GM12878 (cell line): ENCODE measurements around the gene ZFP90. TPM values are rescaled to one million over a fixed set of nuclear protein-coding genes. Genes with fewer than 3 reads are reported as not detected.
A peak's percentile ranks its signal among the peaks of the same experiment; 100 is the strongest.

Experiments used
- BHLHE40 ChIP-seq, 2 experiments: fragments of 450-650 bp in 1 of 2; IDR thresholded peaks; 2 replicates each; pipeline ENCODE4 v1.6.1; 2011 to 2017; ENCODE audit warnings: low read depth in 2 of 2, borderline replicate concordance in 1 of 2, improper control_type of control experiment in 1 of 2, low read length in 1 of 2, mild to moderate bottlenecking in 1 of 2
- CHD1 ChIP-seq: IDR thresholded peaks from 2 replicates; pipeline ENCODE4 v1.6.1; 2012; ENCODE audit warnings: low read depth, low read length, improper control_type of control experiment
- ESRRA ChIP-seq: IDR thresholded peaks from 2 replicates; pipeline ENCODE4 v1.6.1; 2012; ENCODE audit warnings: mild to moderate bottlenecking, low read length, improper control_type of control experiment
- MEF2B ChIP-seq: fragments of 450-650 bp; IDR thresholded peaks from 2 replicates; pipeline ENCODE4 v1.6.1; 2018; ENCODE audit warnings: mild to moderate bottlenecking, moderate library complexity; ENCODE audit not compliant: partially characterized antibody, poor library complexity, severe bottlenecking
- MTA3 ChIP-seq: IDR thresholded peaks from 2 replicates; pipeline ENCODE4 v1.6.1; 2012; ENCODE audit warnings: low read length, inconsistent platforms, borderline replicate concordance
- NFYA ChIP-seq: IDR thresholded peaks from 2 replicates; pipeline ENCODE4 v1.6.1; 2011; ENCODE audit warnings: low read depth, mild to moderate bottlenecking, low read length, improper control_type of control experiment, borderline replicate concordance
- SIN3A ChIP-seq: IDR thresholded peaks from 2 replicates; pipeline ENCODE4 v1.6.1; 2012; ENCODE audit warnings: low read depth, low read length, improper control_type of control experiment
- SREBF1 ChIP-seq: IDR thresholded peaks from 2 replicates; pipeline ENCODE4 v1.6.1; 2012; ENCODE audit warnings: mild to moderate bottlenecking, low read length
- SRF ChIP-seq, 2 experiments: IDR thresholded peaks; 2 replicates each; pipeline ENCODE4 v1.6.1; 2011; ENCODE audit warnings: low read depth in 2 of 2, low read length in 2 of 2, mild to moderate bottlenecking in 1 of 2, moderate library complexity in 1 of 2
- TCF12 ChIP-seq: IDR thresholded peaks from 2 replicates; pipeline ENCODE4 v1.6.1; 2011; ENCODE audit warnings: low read depth, mild to moderate bottlenecking, low read length
- polyA plus RNA-seq, 11 experiments: library from polyadenylated mRNA; depleted of rRNA in 4 of 11; unstranded in 6 of 11; stranded (reverse) in 5 of 11; fragments of >200 nt; fragmentation: Nextera tagmentation in 4 of 11; fragmentation: Illumina TruSeq in 1 of 11; extraction: Ambion mirVana in 4 of 11; extraction: Trizol in 1 of 11; gene quantifications; 1 replicate in 1 of 11; 2 replicates in 10 of 11; pipeline versions ENCODE4 v1.2.1 to v1.2.3, GENCODE V29; 2011 to 2016; ENCODE audit warnings: inconsistent platforms in 2 of 11, missing spikeins in 2 of 11, low read depth in 1 of 11
- total RNA-seq, 4 experiments: library from RNA; depleted of rRNA in 3 of 4; stranded (reverse); fragments of >200 nt in 3 of 4; fragmentation: Illumina TruSeq in 1 of 4; extraction: Trizol in 1 of 4; gene quantifications; 2 replicates each; pipeline versions ENCODE4 v1.2.1 to v1.2.3, GENCODE V29; 2013 to 2021
- TF ChIP-seq, protein P1 (sequence below): fragments of 150-350 bp; IDR thresholded peaks from 2 replicates; pipeline ENCODE4 v1.6.1; 2016; ENCODE audit warnings: low read depth, low read length
- TF ChIP-seq, protein P2 (sequence below): IDR thresholded peaks from 2 replicates; pipeline ENCODE4 v1.6.1; 2011; ENCODE audit warnings: mild to moderate bottlenecking, low read depth, low read length, moderate library complexity; ENCODE audit not compliant: insufficient replicate concordance
- TF ChIP-seq, protein P3 (sequence below): fragments of 450-650 bp; formaldehyde crosslinking; IDR thresholded peaks from 2 replicates; pipeline ENCODE4 v1.4.0; 2020; ENCODE audit warnings: mild to moderate bottlenecking, moderate library complexity
- TF ChIP-seq, protein P4 (sequence below): IDR thresholded peaks from 2 replicates; pipeline ENCODE4 v1.6.1; 2012; ENCODE audit warnings: low read length, inconsistent platforms
- TF ChIP-seq, protein P5 (sequence below): IDR thresholded peaks from 2 replicates; pipeline ENCODE4 v1.6.1; 2011; ENCODE audit warnings: borderline replicate concordance, low read depth, mild to moderate bottlenecking, moderate library complexity, low read length; ENCODE audit not compliant: insufficient read depth, poor library complexity, severe bottlenecking
- TF ChIP-seq, protein P6 (sequence below): fragments of 150-350 bp; IDR thresholded peaks from 2 replicates; pipeline ENCODE4 v1.6.1; 2014; ENCODE audit warnings: mild to moderate bottlenecking, low read depth, low read length

The ZFP90 gene
- total and polyA plus RNA-seq, 10 of the 15 experiments (the other 5 are each of a cell fraction or from before 2014, with no cell fraction given), result 3.3 to 20.0 (median 15.4) TPM

DNA sequence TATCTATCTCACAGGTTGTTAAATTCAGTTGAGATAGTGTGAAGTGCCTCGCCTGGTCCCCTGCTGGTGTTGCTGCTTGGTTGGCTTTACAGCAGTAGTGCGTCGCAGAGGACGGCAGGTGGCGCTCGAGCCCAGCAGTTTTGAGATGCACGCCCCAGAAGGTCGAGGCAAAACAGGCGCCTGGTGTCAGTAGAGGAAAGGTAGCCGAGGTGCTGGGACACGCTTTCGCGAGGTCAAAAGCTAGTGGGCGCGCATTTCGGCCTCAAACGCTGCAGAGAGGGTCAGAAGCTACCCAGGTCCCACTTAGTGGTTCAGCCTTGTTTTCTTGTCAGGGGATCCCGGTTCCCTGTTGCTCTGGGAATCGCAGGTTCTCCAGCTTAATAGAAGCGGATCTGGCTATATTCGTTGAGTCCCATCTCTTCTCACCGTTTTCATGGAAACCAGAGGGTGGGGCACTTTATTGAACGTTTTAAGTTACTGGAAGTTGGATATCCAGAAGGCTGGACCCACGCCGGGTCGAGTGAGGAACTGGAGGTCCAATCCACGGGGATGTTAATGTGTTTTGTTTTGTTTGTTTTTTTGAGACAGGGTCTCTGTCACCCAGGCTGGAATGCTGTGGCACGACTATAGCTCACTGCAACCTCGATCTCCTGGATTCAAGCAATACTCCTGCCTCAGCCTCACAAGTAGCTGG is 10.3 kb upstream of the ZFP90 start (continued):
- peak; percentile 39 to 41; a peak in 2 of 4 replicates for TF ChIP-seq BHLHE40 (IDR thresholded peaks at IDR 0.05; ENCODE audit: borderline replicate concordance in 1 of 2, low read depth in 2 of 2, low read length in 1 of 2)
- TF ChIP-seq TCF12, result no peak
- no peak for TF ChIP-seq SRF (IDR thresholded peaks at IDR 0.05; ENCODE audit: low read depth in 2 of 2, low read length in 2 of 2)
- no peak for TF ChIP-seq MEF2B
- no peak for TF ChIP-seq SIN3A
- TF ChIP-seq CHD1, result no peak
- no peak for TF ChIP-seq MTA3
- TF ChIP-seq, protein P1, sequence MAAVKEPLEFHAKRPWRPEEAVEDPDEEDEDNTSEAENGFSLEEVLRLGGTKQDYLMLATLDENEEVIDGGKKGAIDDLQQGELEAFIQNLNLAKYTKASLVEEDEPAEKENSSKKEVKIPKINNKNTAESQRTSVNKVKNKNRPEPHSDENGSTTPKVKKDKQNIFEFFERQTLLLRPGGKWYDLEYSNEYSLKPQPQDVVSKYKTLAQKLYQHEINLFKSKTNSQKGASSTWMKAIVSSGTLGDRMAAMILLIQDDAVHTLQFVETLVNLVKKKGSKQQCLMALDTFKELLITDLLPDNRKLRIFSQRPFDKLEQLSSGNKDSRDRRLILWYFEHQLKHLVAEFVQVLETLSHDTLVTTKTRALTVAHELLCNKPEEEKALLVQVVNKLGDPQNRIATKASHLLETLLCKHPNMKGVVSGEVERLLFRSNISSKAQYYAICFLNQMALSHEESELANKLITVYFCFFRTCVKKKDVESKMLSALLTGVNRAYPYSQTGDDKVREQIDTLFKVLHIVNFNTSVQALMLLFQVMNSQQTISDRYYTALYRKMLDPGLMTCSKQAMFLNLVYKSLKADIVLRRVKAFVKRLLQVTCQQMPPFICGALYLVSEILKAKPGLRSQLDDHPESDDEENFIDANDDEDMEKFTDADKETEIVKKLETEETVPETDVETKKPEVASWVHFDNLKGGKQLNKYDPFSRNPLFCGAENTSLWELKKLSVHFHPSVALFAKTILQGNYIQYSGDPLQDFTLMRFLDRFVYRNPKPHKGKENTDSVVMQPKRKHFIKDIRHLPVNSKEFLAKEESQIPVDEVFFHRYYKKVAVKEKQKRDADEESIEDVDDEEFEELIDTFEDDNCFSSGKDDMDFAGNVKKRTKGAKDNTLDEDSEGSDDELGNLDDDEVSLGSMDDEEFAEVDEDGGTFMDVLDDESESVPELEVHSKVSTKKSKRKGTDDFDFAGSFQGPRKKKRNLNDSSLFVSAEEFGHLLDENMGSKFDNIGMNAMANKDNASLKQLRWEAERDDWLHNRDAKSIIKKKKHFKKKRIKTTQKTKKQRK, result no peak
- TF ChIP-seq, protein P2, sequence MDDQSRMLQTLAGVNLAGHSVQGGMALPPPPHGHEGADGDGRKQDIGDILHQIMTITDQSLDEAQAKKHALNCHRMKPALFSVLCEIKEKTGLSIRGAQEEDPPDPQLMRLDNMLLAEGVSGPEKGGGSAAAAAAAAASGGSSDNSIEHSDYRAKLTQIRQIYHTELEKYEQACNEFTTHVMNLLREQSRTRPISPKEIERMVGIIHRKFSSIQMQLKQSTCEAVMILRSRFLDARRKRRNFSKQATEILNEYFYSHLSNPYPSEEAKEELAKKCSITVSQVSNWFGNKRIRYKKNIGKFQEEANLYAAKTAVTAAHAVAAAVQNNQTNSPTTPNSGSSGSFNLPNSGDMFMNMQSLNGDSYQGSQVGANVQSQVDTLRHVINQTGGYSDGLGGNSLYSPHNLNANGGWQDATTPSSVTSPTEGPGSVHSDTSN, result no peak
- no peak for TF ChIP-seq SREBF1
- TF ChIP-seq, protein P3, sequence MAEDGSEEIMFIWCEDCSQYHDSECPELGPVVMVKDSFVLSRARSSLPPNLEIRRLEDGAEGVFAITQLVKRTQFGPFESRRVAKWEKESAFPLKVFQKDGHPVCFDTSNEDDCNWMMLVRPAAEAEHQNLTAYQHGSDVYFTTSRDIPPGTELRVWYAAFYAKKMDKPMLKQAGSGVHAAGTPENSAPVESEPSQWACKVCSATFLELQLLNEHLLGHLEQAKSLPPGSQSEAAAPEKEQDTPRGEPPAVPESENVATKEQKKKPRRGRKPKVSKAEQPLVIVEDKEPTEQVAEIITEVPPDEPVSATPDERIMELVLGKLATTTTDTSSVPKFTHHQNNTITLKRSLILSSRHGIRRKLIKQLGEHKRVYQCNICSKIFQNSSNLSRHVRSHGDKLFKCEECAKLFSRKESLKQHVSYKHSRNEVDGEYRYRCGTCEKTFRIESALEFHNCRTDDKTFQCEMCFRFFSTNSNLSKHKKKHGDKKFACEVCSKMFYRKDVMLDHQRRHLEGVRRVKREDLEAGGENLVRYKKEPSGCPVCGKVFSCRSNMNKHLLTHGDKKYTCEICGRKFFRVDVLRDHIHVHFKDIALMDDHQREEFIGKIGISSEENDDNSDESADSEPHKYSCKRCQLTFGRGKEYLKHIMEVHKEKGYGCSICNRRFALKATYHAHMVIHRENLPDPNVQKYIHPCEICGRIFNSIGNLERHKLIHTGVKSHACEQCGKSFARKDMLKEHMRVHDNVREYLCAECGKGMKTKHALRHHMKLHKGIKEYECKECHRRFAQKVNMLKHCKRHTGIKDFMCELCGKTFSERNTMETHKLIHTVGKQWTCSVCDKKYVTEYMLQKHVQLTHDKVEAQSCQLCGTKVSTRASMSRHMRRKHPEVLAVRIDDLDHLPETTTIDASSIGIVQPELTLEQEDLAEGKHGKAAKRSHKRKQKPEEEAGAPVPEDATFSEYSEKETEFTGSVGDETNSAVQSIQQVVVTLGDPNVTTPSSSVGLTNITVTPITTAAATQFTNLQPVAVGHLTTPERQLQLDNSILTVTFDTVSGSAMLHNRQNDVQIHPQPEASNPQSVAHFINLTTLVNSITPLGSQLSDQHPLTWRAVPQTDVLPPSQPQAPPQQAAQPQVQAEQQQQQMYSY (CRISPR knock-in tag), result no peak
- TF ChIP-seq, protein P4, sequence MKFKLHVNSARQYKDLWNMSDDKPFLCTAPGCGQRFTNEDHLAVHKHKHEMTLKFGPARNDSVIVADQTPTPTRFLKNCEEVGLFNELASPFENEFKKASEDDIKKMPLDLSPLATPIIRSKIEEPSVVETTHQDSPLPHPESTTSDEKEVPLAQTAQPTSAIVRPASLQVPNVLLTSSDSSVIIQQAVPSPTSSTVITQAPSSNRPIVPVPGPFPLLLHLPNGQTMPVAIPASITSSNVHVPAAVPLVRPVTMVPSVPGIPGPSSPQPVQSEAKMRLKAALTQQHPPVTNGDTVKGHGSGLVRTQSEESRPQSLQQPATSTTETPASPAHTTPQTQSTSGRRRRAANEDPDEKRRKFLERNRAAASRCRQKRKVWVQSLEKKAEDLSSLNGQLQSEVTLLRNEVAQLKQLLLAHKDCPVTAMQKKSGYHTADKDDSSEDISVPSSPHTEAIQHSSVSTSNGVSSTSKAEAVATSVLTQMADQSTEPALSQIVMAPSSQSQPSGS, result no peak
- TF ChIP-seq, protein P5, sequence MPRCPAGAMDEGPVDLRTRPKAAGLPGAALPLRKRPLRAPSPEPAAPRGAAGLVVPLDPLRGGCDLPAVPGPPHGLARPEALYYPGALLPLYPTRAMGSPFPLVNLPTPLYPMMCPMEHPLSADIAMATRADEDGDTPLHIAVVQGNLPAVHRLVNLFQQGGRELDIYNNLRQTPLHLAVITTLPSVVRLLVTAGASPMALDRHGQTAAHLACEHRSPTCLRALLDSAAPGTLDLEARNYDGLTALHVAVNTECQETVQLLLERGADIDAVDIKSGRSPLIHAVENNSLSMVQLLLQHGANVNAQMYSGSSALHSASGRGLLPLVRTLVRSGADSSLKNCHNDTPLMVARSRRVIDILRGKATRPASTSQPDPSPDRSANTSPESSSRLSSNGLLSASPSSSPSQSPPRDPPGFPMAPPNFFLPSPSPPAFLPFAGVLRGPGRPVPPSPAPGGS, result no peak
- no peak for TF ChIP-seq NFYA
- TF ChIP-seq ESRRA, result no peak
- TF ChIP-seq, protein P6, sequence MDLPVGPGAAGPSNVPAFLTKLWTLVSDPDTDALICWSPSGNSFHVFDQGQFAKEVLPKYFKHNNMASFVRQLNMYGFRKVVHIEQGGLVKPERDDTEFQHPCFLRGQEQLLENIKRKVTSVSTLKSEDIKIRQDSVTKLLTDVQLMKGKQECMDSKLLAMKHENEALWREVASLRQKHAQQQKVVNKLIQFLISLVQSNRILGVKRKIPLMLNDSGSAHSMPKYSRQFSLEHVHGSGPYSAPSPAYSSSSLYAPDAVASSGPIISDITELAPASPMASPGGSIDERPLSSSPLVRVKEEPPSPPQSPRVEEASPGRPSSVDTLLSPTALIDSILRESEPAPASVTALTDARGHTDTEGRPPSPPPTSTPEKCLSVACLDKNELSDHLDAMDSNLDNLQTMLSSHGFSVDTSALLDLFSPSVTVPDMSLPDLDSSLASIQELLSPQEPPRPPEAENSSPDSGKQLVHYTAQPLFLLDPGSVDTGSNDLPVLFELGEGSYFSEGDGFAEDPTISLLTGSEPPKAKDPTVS, result no peak
